Measurements from ENCODE around the gene MALAT1. TPM values are rescaled to one million over a fixed set of nuclear protein-coding genes. Genes with fewer than 3 reads are reported as not detected.

Gene MALAT1
- total and polyA plus RNA-seq, 2 of the 8 experiments (the other 6 are each of a cell fraction or from before 2014, with no cell fraction given), result 115 to 984 TPM

- no peak for TF ChIP-seq CHD7 (IDR thresholded peaks at IDR 0.05; ENCODE audit: insufficient replicate concordance, low read length)
- TF ChIP-seq CEBPB (IDR thresholded peaks at IDR 0.05; ENCODE audit: low read depth, low read length), result no peak
- TF ChIP-seq POLR2AphosphoS5 (IDR thresholded peaks at IDR 0.05; ENCODE audit: low read depth, low read length), result no peak
- no peak for TF ChIP-seq JUND (IDR thresholded peaks at IDR 0.05; ENCODE audit: low read length)
- TF ChIP-seq ATF2 (IDR thresholded peaks at IDR 0.05; ENCODE audit: low read length), result no peak
- TF ChIP-seq EZH2 (IDR thresholded peaks at IDR 0.05; ENCODE audit: low read depth, low read length, severe bottlenecking), result no peak
- no peak for TF ChIP-seq ZNF274 (IDR thresholded peaks at IDR 0.05; ENCODE audit: borderline replicate concordance, extremely low read depth, low read length)
- no peak for TF ChIP-seq CHD1 (IDR thresholded peaks at IDR 0.05; ENCODE audit: low read depth, low read length)
Measured at GRCh38 chr11:65537296-65537597, 38.4 kb downstream of the MALAT1 start (continued).
